K562 (cell line): ENCODE data around the gene DNAJC1. TPM values are rescaled to one million over a fixed set of nuclear protein-coding genes. Genes with fewer than 3 reads are reported as not detected.

Experiments
- ATAC-seq: fragments of 200-7000 bp; cut with Tn5 transposase; 3 replicates; pipeline ENCODE4 v1.9.1; 2020; ENCODE audit warnings: moderate library complexity
- BruUV-seq: library from RNA; stranded (reverse); fragments of 400-500 nt; replicated peaks from 2 replicates; lab custom pipeline; 2021; lab: Mats Ljungman, UMichigan
- CTCF ChIA-PET: fragments of 300-600 bp; formaldehyde crosslinking; extraction: SDS; loops from one replicate; lab custom pipeline; 2021; ENCODE audit warnings: low intra/inter-chr PET ratio; lab: Yijun Ruan, JAX
- POLR2A ChIA-PET: fragments of 300-600, 350-650 bp; sonication (Branson Sonifier 250); formaldehyde crosslinking; extraction: SDS; loops from one replicate; lab custom pipeline; 2021; ENCODE audit warnings: antibody characterized with exemption, inconsistent platforms; lab: Yijun Ruan, JAX
- DNase-seq, 4 experiments: peaks; one replicate each; pipeline versions ENCODE4 v3.0.0 to v3.0.0-alpha.2; 2011 to 2018; ENCODE audit warnings: low spot score in 3 of 4, mixed read lengths in 3 of 4; ENCODE audit errors: extremely low read depth in 1 of 4
- FAIRE-seq: peaks from 2 replicates; lab custom pipeline; 2011; peaks lifted over from hg19 to GRCh38; lab: Jason Lieb, UNC
- H2AFZ ChIP-seq: 2 replicates; pipeline ENCODE4 v1.6.0; 2011; ENCODE audit warnings: low read depth, low read length, control low read depth, inconsistent platforms
- H3K27ac ChIP-seq: fragments of 200-600 bp; 3 replicates; pipeline ENCODE4 v1.8.0; 2011; ENCODE audit warnings: low read depth, mild to moderate bottlenecking, control low read depth, inconsistent platforms, low read length, moderate library complexity, mixed read lengths; ENCODE audit errors: extremely low read depth
- H3K27me3 ChIP-seq, 2 experiments: fragments of 300-600 bp in 1 of 2; 2 replicates in 1 of 2; 3 replicates in 1 of 2; pipeline versions ENCODE4 v1.6.0 to v1.8.0; 2011; ENCODE audit warnings: inconsistent platforms in 2 of 2, low read length in 2 of 2, mild to moderate bottlenecking in 1 of 2, mixed read lengths in 1 of 2, moderate library complexity in 1 of 2; ENCODE audit not compliant: control insufficient read depth in 2 of 2, insufficient read depth in 2 of 2
- H3K36me3 ChIP-seq: fragments of 300-600 bp; 3 replicates; pipeline ENCODE4 v1.8.0; 2011; ENCODE audit warnings: mild to moderate bottlenecking, low read length, inconsistent platforms; ENCODE audit not compliant: control insufficient read depth, insufficient read depth
- H3K4me1 ChIP-seq, 2 experiments: fragments of 200-600 bp in 1 of 2; replicated peaks in 1 of 2; 2 replicates in 1 of 2; 3 replicates in 1 of 2; pipeline versions ENCODE4 v1.5.1 to v1.8.0; 2011; ENCODE audit warnings: inconsistent platforms in 2 of 2, low read length in 2 of 2, mild to moderate bottlenecking in 1 of 2, mixed read lengths in 1 of 2, moderate library complexity in 1 of 2; ENCODE audit not compliant: control insufficient read depth in 2 of 2, insufficient read depth in 2 of 2
- H3K4me2 ChIP-seq: 2 replicates; pipeline ENCODE4 v1.6.1; 2011; ENCODE audit warnings: low read length, control low read depth, inconsistent platforms, mixed read lengths; ENCODE audit not compliant: insufficient read depth
- H3K4me3 ChIP-seq: fragments of 200-600 bp; sonication (generic), shearing (Covaris generic); 2 replicates; pipeline ENCODE4 v1.5.1; 2016; ENCODE audit warnings: control low read depth, inconsistent platforms
- H3K79me2 ChIP-seq: fragments of 200-600 bp; 3 replicates; pipeline ENCODE4 v1.8.0; 2011; ENCODE audit warnings: low read length, inconsistent platforms; ENCODE audit not compliant: control insufficient read depth, insufficient read depth
- H3K9ac ChIP-seq, 2 experiments: 2 replicates each; pipeline versions ENCODE4 v1.6.0 to v1.6.1; 2011; ENCODE audit warnings: low read depth in 2 of 2, low read length in 2 of 2, control low read depth in 1 of 2, inconsistent platforms in 1 of 2, mild to moderate bottlenecking in 1 of 2, mixed read lengths in 1 of 2; ENCODE audit not compliant: insufficient read depth in 1 of 2
- H3K9me1 ChIP-seq: one replicate; pipeline ENCODE4 v1.6.0; 2011; ENCODE audit warnings: inconsistent platforms, mild to moderate bottlenecking, low read length, moderate library complexity; ENCODE audit not compliant: control insufficient read depth, insufficient read depth
- H3K9me3 ChIP-seq: replicated peaks from 2 replicates; pipeline ENCODE4 v1.5.1; 2011; ENCODE audit warnings: low read depth, low read length, inconsistent platforms; ENCODE audit not compliant: control insufficient read depth, insufficient read depth
- H4K20me1 ChIP-seq: replicated peaks from 2 replicates; pipeline ENCODE4 v1.6.1; 2011; ENCODE audit warnings: low read length, inconsistent platforms, mixed read lengths; ENCODE audit not compliant: control insufficient read depth, insufficient read depth
- MEF2D ChIP-seq: conservative IDR thresholded peaks from 2 replicates; pipeline ENCODE4 v1.6.1; 2016; ENCODE audit warnings: low read depth, missing genetic modification characterization, missing compliant biosample characterization
- PATZ1 ChIP-seq: fragments of 250-450 bp; sonication (Bioruptor Pico); IDR thresholded peaks from 2 replicates; pipeline ENCODE4 v1.5.0; 2020; ENCODE audit warnings: mild to moderate bottlenecking, borderline replicate concordance
- RCOR1 ChIP-seq, 2 experiments: IDR thresholded peaks; 2 replicates each; pipeline ENCODE4 v1.6.1; 2012; ENCODE audit warnings: low read depth in 2 of 2, low read length in 2 of 2, borderline replicate concordance in 1 of 2, improper control_type of control experiment in 1 of 2
- TRIM24 ChIP-seq, 2 experiments: fragments of 450-650 bp; IDR thresholded peaks; 2 replicates each; pipeline ENCODE4 v1.6.1; 2016
- U2AF2 ChIP-seq: fragments of 200-400 bp; formaldehyde crosslinking; optimal IDR thresholded peaks from 2 replicates; pipeline ENCODE3; 2017; ENCODE audit warnings: low read depth, mild to moderate bottlenecking, low read length
- ZNF384 ChIP-seq: IDR thresholded peaks from 2 replicates; pipeline ENCODE4 v1.6.1; 2012; ENCODE audit warnings: low read depth, low read length, improper control_type of control experiment
- WGBS: fragments of 100-300 bp; shearing (Covaris generic); methylation state at CpG from one replicate; pipeline ENCODE4 v1.1.6; 2016; ENCODE audit warnings: low coverage, mixed read lengths; ENCODE audit not compliant: insufficient coverage; ENCODE audit errors: missing lambda C conversion rate; 5-methylcytosine and 5-hydroxymethylcytosine counted together
- in situ Hi-C: fragments of 300-500 bp; cut with MboI; formaldehyde crosslinking; loops from 4 replicates; pipeline ENCODE4 v1.15.0; 2018; ENCODE audit warnings: inconsistent platforms, mixed read lengths
- intact Hi-C: fragments of 100-400 bp; cut with micrococcal nuclease; formaldehyde crosslinking; loops from 2 replicates; pipeline ENCODE4 v1.14.2; 2022
- polyA plus RNA-seq, 8 experiments: library from polyadenylated mRNA; depleted of rRNA in 4 of 8; stranded (reverse) in 5 of 8; unstranded in 3 of 8; fragments of >200 nt; fragmentation: Nextera tagmentation in 2 of 8; fragmentation: Illumina TruSeq in 1 of 8; extraction: Ambion mirVana in 2 of 8; extraction: Trizol in 1 of 8; gene quantifications; 2 replicates each; pipeline versions ENCODE4 v1.2.1 to v1.2.3, GENCODE V29; 2011 to 2014; ENCODE audit warnings: inconsistent platforms in 1 of 8, missing spikeins in 1 of 8
- total RNA-seq, 7 experiments: library from RNA; depleted of rRNA in 6 of 7; stranded (reverse); fragments of >200 nt in 6 of 7; fragmentation: Illumina TruSeq in 2 of 7; extraction: Trizol in 2 of 7; gene quantifications; 2 replicates each; pipeline versions ENCODE4 v1.2.1 to v1.2.3, GENCODE V29; 2011 to 2021; ENCODE audit warnings: low replicate concordance in 1 of 7

DNAJC1 gene
- total and polyA plus RNA-seq, 9 of the 15 experiments (the other 6 are each of a cell fraction or from before 2014, with no cell fraction given): 5.4 to 77.6 (median 40.3) TPM

DNA sequence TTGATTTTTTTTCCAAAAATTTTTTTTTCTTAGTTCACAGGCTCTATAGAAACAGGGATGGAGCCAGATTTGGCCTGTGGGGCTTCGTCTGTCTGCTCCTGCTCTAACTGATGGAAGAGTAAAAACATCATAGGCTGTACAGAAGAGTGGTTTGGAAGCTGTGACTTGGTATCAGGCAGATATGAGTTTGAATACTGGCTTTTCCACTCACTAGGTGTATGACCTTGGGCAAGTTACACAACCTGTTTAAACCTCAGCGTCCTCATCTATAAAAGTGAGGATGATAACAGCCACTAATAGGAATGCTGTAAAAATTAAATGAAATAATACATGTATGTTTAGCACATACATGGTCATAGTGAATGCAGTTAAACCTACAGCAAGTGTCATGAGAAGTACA lies 26.9 kb upstream of the DNAJC1 start:
- DNase-seq: no peak
- no peaks in the 10 kb centered on the region for H3K27me3 ChIP-seq
- H4K20me1 ChIP-seq: no peaks in the 10 kb centered on the region
- no peak overlapping the region for H3K9ac ChIP-seq
- POLR2A ChIA-PET: no interaction called here
- no peaks in the 10 kb centered on the region for H3K79me2 ChIP-seq
- no peak overlapping the region for H3K4me2 ChIP-seq
- no peak for ATAC-seq
- BruUV-seq: no TSS peak
- H3K4me1 ChIP-seq: peaks cover 0 to 8% of the 10 kb centered on the region in 2 experiments; a peak in 3 of 5 replicates
- intact Hi-C loops (no loop called here), in situ Hi-C loops (no loop called here)
- H3K9me1 ChIP-seq: no peaks in the 10 kb centered on the region
- H3K27ac ChIP-seq: no peak overlapping the region
- H2AFZ ChIP-seq: peak overlapping the region; percentile 51; the same call in 1 of the 2 replicates
- WGBS: 66% methylated on average over 2 of the region's 2 CpGs
- TF ChIP-seq MEF2D (tag): no peak
- no peak for TF ChIP-seq TRIM24 (IDR thresholded peaks at IDR 0.05)
- TF ChIP-seq PATZ1: no peak
- no peak for TF ChIP-seq U2AF2
- no peak for TF ChIP-seq ZNF384
- TF ChIP-seq RCOR1 (IDR thresholded peaks at IDR 0.05; ENCODE audit: borderline replicate concordance in 1 of 2, low read depth in 2 of 2, low read length in 2 of 2): no peak
- TF ChIP-seq, all 486 proteins: peak for 0
- H3K9me3 ChIP-seq: 0 out of 2 replicates have a peak, but pooled peaks cover 5% of the 10 kb centered on the region
- H3K36me3 ChIP-seq: no peaks in the 10 kb centered on the region
- FAIRE-seq: no peak
- H3K4me3 ChIP-seq: no peak overlapping the region
- CTCF ChIA-PET: interaction anchor here (0.7 kb wide), 1 partner anchor 1366 kb away, joined by 3 read pairs; no protein-coding TSS in a partner anchor
